Measurements from ENCODE around the gene ASXL3. TPM values are rescaled to one million over a fixed set of nuclear protein-coding genes. Genes with fewer than 3 reads are reported as not detected.

ASXL3 gene
- polyA plus RNA-seq, 1 donor (not counting 4 experiments of a cell fraction or from before 2014, with no cell fraction given) = not detected

DNA sequence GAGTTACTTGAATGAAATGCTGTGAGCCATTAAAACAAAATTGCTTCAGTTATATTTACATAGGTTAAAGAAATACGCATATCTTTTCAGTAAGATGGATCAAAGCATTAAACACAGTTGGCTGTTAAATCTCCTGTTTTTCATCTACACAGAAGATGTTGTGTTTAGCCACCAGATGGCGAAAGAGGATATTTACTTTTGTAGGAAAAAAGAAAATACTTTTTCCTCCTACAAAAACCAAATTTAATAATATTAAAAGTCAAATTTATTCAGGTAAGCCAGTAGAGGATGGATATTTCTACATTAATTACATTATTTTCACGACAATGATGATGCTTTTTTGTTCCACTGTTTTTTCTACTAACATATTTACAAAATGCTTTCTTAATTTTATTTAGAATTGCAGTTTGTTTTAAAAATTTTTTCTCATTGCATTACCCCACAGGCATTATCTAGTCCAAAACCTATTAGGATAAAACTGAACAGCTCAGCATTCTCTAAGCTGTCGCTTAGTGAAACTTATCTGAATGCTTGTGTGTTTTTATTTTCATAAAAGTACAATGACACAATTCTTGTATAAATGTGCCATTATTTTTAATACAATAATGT lies 173.7 kb downstream of the ASXL3 start:
- H3K27ac ChIP-seq (ENCODE audit: control insufficient read depth, insufficient read depth, low read length) = no peak overlapping the region
- no peak overlapping the region for H3K4me3 ChIP-seq (ENCODE audit: control insufficient read depth in 2 of 3, extremely low read depth in 1 of 3, insufficient read depth in 2 of 3, low read depth in 1 of 3, low read length in 3 of 3)
- no peaks in the 10 kb centered on the region for H3K4me1 ChIP-seq (ENCODE audit: control insufficient read depth, extremely low read depth, insufficient read depth, low read length)
- DNase-seq (ENCODE audit: low read depth, low spot score) (no peak), FAIRE-seq (no peak)
- no peaks in the 10 kb centered on the region for H3K36me3 ChIP-seq (ENCODE audit: control insufficient read depth in 2 of 2, extremely low read depth in 1 of 2, insufficient read depth in 2 of 2, low read length in 2 of 2)
- H2AFZ ChIP-seq (ENCODE audit: control insufficient read depth, low read length) = no peak overlapping the region
- H3K9me1 ChIP-seq (ENCODE audit: control insufficient read depth, extremely low read depth, insufficient read depth, low read length) = no peaks in the 10 kb centered on the region
- no peaks in the 10 kb centered on the region for H4K20me1 ChIP-seq (ENCODE audit: control insufficient read depth, extremely low read depth, insufficient read depth, low read length)
- H3K79me2 ChIP-seq (ENCODE audit: control insufficient read depth, insufficient read depth, low read length) = no peaks in the 10 kb centered on the region
- H3K4me2 ChIP-seq (ENCODE audit: control insufficient read depth, extremely low read depth, insufficient read depth, low read depth, low read length) = no peak overlapping the region
- H3K27me3 ChIP-seq (ENCODE audit: control insufficient read depth, extremely low read depth, insufficient read depth, low read length) = no peaks in the 10 kb centered on the region
- H3K9ac ChIP-seq (ENCODE audit: control insufficient read depth, extremely low read depth, insufficient read depth, low read length) = no peak overlapping the region
- TF ChIP-seq, protein P1, sequence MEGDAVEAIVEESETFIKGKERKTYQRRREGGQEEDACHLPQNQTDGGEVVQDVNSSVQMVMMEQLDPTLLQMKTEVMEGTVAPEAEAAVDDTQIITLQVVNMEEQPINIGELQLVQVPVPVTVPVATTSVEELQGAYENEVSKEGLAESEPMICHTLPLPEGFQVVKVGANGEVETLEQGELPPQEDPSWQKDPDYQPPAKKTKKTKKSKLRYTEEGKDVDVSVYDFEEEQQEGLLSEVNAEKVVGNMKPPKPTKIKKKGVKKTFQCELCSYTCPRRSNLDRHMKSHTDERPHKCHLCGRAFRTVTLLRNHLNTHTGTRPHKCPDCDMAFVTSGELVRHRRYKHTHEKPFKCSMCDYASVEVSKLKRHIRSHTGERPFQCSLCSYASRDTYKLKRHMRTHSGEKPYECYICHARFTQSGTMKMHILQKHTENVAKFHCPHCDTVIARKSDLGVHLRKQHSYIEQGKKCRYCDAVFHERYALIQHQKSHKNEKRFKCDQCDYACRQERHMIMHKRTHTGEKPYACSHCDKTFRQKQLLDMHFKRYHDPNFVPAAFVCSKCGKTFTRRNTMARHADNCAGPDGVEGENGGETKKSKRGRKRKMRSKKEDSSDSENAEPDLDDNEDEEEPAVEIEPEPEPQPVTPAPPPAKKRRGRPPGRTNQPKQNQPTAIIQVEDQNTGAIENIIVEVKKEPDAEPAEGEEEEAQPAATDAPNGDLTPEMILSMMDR (optimal IDR thresholded peaks at IDR 0.05 in 1 of 3, IDR thresholded peaks at IDR 0.05 in 1 of 3, conservative IDR thresholded peaks at IDR 0.05 in 1 of 3; ENCODE audit: extremely low read depth in 1 of 3, insufficient read depth in 2 of 3, low read length in 3 of 3) = peak in 2 of 3 experiments; percentile 35 to 40
- no peak for TF ChIP-seq EZH2 (IDR thresholded peaks at IDR 0.05; ENCODE audit: low read length)
- H3K9me3 ChIP-seq (ENCODE audit: control insufficient read depth, low read depth, low read length) = no peaks in the 10 kb centered on the region
- dilution Hi-C loops (cut with MboI; ENCODE audit: extremely low pct_ligation_motif_present, low sequenced_read_pairs) = no loop called here

DNA sequence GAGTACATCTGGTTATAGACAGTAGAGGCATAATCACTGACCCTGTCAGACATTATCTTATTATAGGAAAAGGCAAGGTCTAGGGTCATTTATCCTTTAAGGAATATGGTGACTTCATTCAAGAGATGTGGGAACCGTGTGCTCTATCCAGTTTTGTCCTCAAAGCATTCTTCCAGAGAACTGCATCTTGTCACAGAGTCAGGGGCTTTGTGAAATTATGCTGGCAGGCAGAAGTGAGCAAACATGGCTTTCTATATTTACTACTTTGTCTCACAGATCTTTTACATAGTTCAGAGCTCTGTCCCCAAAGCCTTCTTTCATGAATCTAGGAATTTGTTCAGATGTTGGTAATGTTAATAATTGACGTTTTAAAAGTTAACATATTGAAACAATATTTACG lies 177.4 kb downstream of the ASXL3 start:
- TF ChIP-seq, protein P1 (optimal IDR thresholded peaks at IDR 0.05 in 1 of 3, IDR thresholded peaks at IDR 0.05 in 1 of 3, conservative IDR thresholded peaks at IDR 0.05 in 1 of 3; ENCODE audit: extremely low read depth in 1 of 3, insufficient read depth in 2 of 3, low read length in 3 of 3) = no peak
- no peak for TF ChIP-seq EZH2 (IDR thresholded peaks at IDR 0.05; ENCODE audit: low read length)
- Histone ChIP-seq H3K4me1 (ENCODE audit: control insufficient read depth, extremely low read depth, insufficient read depth, low read length) (no peaks in the 10 kb centered on the region), H3K79me2 (ENCODE audit: control insufficient read depth, insufficient read depth, low read length) (no peaks in the 10 kb centered on the region), H3K9me3 (ENCODE audit: control insufficient read depth, low read depth, low read length) (no peaks in the 10 kb centered on the region), H3K9me1 (ENCODE audit: control insufficient read depth, extremely low read depth, insufficient read depth, low read length) (no peaks in the 10 kb centered on the region), H3K27ac (ENCODE audit: control insufficient read depth, insufficient read depth, low read length) (no peak overlapping the region), H3K27me3 (ENCODE audit: control insufficient read depth, extremely low read depth, insufficient read depth, low read length) (no peaks in the 10 kb centered on the region), H3K4me2 (ENCODE audit: control insufficient read depth, extremely low read depth, insufficient read depth, low read depth, low read length) (no peak overlapping the region), H4K20me1 (ENCODE audit: control insufficient read depth, extremely low read depth, insufficient read depth, low read length) (no peaks in the 10 kb centered on the region), H3K9ac (ENCODE audit: control insufficient read depth, extremely low read depth, insufficient read depth, low read length) (no peak overlapping the region), H2AFZ (ENCODE audit: control insufficient read depth, low read length) (no peak overlapping the region), H3K4me3 (ENCODE audit: control insufficient read depth in 2 of 3, extremely low read depth in 1 of 3, insufficient read depth in 2 of 3, low read depth in 1 of 3, low read length in 3 of 3) (no peak overlapping the region), H3K36me3 (ENCODE audit: control insufficient read depth in 2 of 2, extremely low read depth in 1 of 2, insufficient read depth in 2 of 2, low read length in 2 of 2) (no peaks in the 10 kb centered on the region)
- dilution Hi-C loops (cut with MboI; ENCODE audit: extremely low pct_ligation_motif_present, low sequenced_read_pairs) = no loop called here
- no peak for DNase-seq (ENCODE audit: low read depth, low spot score)
- no peak for FAIRE-seq
